Spleen (tissue), 7 donors: ENCODE measurements around the gene SPG11.

Source experiments
- POLR2A ChIP-seq, 3 donors: fragments of 450-650 bp; IDR thresholded peaks; one replicate each; pipeline ENCODE4 v1.5.1; 2017; ENCODE audit warnings: antibody characterized with exemption in 3 of 3, mild to moderate bottlenecking in 1 of 3
- POLR2AphosphoS5 ChIP-seq, 3 donors: sonication (generic); formaldehyde crosslinking; IDR thresholded peaks; one replicate each; pipeline ENCODE4 v1.5.1; 2017; ENCODE audit warnings: antibody characterized with exemption in 3 of 3
- TF ChIP-seq, protein P1 (sequence below), 11 experiments: fragments of 200-600 bp in 7 of 11; fragments of 450-650 bp in 4 of 11; sonication (generic) in 4 of 11; IDR thresholded peaks in 8 of 11; conservative IDR thresholded peaks in 3 of 11; 1 replicate in 7 of 11; 2 replicates in 4 of 11; pipeline versions ENCODE4 v1.4.0 to v1.8.0; 2016 to 2021; ENCODE audit warnings: antibody characterized with exemption in 11 of 11, inconsistent platforms in 4 of 11, mild to moderate bottlenecking in 1 of 11
- donor health status: DM: no; HTN: no; CAD: no; lungs with moderate emphysema.
- donor health status: DM: no; HTN: no; CAD: no.
- donor health status: DM: no; HTN: no; CAD: no.

DNA sequence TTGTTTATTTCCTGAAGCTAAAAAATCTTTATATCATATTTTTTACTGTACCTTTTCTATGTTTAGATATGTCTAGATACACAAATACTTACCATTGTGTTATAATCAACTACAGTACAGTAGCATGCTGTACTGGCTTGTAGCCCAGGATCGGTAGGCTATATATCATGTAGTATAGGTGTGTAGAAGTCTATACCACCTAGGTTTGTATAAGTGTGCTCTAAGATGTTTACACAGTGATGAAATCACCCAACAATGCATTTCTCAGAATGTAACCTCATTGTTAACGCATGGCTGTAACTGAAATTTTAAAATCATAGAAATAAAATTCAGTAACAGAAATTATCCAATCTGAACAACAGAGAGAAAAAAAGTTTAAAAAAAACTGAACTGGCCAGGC is 83.4 kb downstream of the SPG11 start:
- TF ChIP-seq, protein P1, sequence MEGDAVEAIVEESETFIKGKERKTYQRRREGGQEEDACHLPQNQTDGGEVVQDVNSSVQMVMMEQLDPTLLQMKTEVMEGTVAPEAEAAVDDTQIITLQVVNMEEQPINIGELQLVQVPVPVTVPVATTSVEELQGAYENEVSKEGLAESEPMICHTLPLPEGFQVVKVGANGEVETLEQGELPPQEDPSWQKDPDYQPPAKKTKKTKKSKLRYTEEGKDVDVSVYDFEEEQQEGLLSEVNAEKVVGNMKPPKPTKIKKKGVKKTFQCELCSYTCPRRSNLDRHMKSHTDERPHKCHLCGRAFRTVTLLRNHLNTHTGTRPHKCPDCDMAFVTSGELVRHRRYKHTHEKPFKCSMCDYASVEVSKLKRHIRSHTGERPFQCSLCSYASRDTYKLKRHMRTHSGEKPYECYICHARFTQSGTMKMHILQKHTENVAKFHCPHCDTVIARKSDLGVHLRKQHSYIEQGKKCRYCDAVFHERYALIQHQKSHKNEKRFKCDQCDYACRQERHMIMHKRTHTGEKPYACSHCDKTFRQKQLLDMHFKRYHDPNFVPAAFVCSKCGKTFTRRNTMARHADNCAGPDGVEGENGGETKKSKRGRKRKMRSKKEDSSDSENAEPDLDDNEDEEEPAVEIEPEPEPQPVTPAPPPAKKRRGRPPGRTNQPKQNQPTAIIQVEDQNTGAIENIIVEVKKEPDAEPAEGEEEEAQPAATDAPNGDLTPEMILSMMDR (IDR thresholded peaks at IDR 0.05 in 8 of 11, conservative IDR thresholded peaks at IDR 0.05 in 3 of 11) = no peak
- TF ChIP-seq POLR2AphosphoS5 (IDR thresholded peaks at IDR 0.05) (no peak), POLR2A (IDR thresholded peaks at IDR 0.05) (no peak)
